ENCODE results near the gene IL36B. TPM values are rescaled to one million over a fixed set of nuclear protein-coding genes. Genes with fewer than 3 reads are reported as not detected.

The IL36B gene
- total and polyA plus RNA-seq, 2 donors: 0.11 TPM; not detected in 1

DNA sequence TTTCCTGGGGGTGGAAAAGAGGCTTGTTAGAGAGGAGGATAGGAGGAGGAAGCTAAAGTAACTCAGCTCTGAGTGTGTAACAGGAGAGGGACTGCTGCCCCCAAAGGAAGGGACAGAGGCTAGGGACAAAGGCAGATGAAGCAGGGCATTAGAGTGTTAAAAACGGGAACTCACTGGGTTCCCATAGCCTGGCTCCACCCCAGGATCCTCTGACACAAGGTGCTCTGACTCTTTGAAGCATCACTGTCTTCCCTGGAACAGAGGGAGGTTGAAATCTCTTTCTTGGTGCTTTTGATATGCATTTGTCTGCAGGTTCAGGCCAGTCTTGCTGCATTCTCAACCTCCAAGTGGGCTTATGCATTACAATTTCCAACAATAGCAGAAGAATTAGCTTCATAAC, 24.6 kb downstream of the IL36B start:
- no peaks in the 10 kb centered on the region for H3K4me1 ChIP-seq (ENCODE audit: control insufficient read depth in 2 of 2, insufficient read depth in 2 of 2, low read length in 2 of 2)
- no peaks in the 10 kb centered on the region for H3K36me3 ChIP-seq (ENCODE audit: control insufficient read depth in 2 of 2, insufficient read depth in 2 of 2, low read length in 1 of 2)
- DNase-seq (ENCODE audit: low read depth in 6 of 9, low spot score in 9 of 9): no peak
- no peak overlapping the region for H3K4me3 ChIP-seq (ENCODE audit: low read length in 2 of 2)
- H3K9me3 ChIP-seq (ENCODE audit: control insufficient read depth in 2 of 2, insufficient read depth in 1 of 2, low read length in 1 of 2): no peaks in the 10 kb centered on the region
- H3K27me3 ChIP-seq (ENCODE audit: control insufficient read depth in 2 of 2, insufficient read depth in 1 of 2, low read length in 1 of 2): peaks cover 0 to 15% of the 10 kb centered on the region in 2 donors
- 10% methylated on average over 1 of the region's 1 CpG for WGBS
- no peak overlapping the region for H3K27ac ChIP-seq (ENCODE audit: low read depth in 1 of 2, low read length in 1 of 2)

DNA sequence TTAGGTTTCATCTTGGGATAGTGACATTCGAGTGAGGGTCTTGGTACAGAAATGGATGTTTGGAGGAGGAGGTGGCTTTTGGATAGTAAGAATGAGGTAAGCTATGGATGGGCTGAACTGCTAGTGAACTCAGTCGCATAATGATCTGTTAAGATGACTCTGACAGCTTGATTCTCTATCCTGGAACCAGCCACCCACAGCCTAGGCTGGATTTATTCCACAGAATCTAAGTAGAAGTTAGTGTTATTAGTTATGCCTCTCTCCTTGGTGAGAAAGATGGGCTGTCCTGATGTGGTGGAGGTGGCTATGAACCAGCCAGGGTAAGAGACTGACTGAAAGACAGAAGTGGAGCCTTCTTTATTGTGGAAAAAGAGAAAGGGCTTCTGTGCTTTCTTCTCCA, 25.0 kb downstream of the IL36B start:
- WGBS: 97% methylated on average over 2 of the region's 2 CpGs
- no peaks in the 10 kb centered on the region for H3K9me3 ChIP-seq (ENCODE audit: control insufficient read depth in 2 of 2, insufficient read depth in 1 of 2, low read length in 1 of 2)
- H3K27me3 ChIP-seq (ENCODE audit: control insufficient read depth in 2 of 2, insufficient read depth in 1 of 2, low read length in 1 of 2): peaks cover 0 to 15% of the 10 kb centered on the region in 2 donors
- DNase-seq (ENCODE audit: low read depth in 6 of 9, low spot score in 9 of 9): no peak
- H3K4me3 ChIP-seq (ENCODE audit: low read length in 2 of 2): no peak overlapping the region
- no peaks in the 10 kb centered on the region for H3K4me1 ChIP-seq (ENCODE audit: control insufficient read depth in 2 of 2, insufficient read depth in 2 of 2, low read length in 2 of 2)
- H3K27ac ChIP-seq (ENCODE audit: low read depth in 1 of 2, low read length in 1 of 2): no peak overlapping the region
- no peaks in the 10 kb centered on the region for H3K36me3 ChIP-seq (ENCODE audit: control insufficient read depth in 2 of 2, insufficient read depth in 2 of 2, low read length in 1 of 2)

DNA sequence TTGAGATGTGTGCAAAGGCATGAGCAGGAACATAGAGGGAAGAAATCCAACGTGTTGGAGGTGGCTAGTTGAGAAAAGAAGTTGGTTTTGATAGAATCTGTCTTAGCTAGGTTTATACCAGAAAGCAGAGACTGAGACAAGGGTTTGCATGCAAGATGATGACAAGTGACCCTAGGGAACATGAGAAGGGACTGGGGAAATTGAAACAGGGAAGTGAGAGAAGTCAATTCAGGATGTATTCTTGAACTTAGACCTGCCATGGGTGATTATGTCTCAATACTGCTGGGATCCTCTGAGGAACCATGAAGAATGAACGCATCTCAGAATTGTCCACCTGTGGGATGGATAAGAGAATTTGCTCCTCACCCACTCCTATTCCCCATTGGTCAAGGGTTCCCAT, 26.9 kb downstream of the IL36B start:
- Histone ChIP-seq H3K36me3 (ENCODE audit: control insufficient read depth in 2 of 2, insufficient read depth in 2 of 2, low read length in 1 of 2) (no peaks in the 10 kb centered on the region), H3K9me3 (ENCODE audit: control insufficient read depth in 2 of 2, insufficient read depth in 1 of 2, low read length in 1 of 2) (no peaks in the 10 kb centered on the region), H3K27ac (ENCODE audit: low read depth in 1 of 2, low read length in 1 of 2) (no peak overlapping the region), H3K4me3 (ENCODE audit: low read length in 2 of 2) (no peak overlapping the region), H3K4me1 (ENCODE audit: control insufficient read depth in 2 of 2, insufficient read depth in 2 of 2, low read length in 2 of 2) (no peaks in the 10 kb centered on the region), H3K27me3 (ENCODE audit: control insufficient read depth in 2 of 2, insufficient read depth in 1 of 2, low read length in 1 of 2) (peaks cover 0 to 13% of the 10 kb centered on the region in 2 donors)
- DNase-seq (ENCODE audit: low read depth in 6 of 9, low spot score in 9 of 9): no peak
- WGBS: 77% methylated on average over 2 of the region's 2 CpGs

DNA sequence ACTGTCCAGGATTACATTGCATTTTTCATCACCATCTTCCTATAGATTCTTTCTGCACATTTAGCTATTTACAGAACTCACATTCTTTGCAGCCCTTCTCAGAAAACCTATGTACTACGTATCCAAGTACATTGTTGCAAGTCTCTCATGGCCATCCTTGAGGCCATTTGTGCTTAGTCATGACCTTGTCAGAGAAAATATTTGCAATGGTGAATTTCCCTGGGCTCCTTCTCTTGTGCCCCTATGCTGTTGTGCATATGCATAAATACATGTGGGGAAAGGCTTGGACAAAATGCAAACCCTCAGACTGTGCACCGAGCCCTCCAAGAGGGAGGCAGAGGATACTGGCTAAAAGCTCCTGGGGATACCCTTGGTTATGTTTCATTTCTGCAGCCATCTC, 27.9 kb downstream of the IL36B start:
- Histone ChIP-seq H3K27ac (ENCODE audit: low read depth in 1 of 2, low read length in 1 of 2) (no peak overlapping the region), H3K9me3 (ENCODE audit: control insufficient read depth in 2 of 2, insufficient read depth in 1 of 2, low read length in 1 of 2) (no peaks in the 10 kb centered on the region), H3K4me1 (ENCODE audit: control insufficient read depth in 2 of 2, insufficient read depth in 2 of 2, low read length in 2 of 2) (no peaks in the 10 kb centered on the region), H3K27me3 (ENCODE audit: control insufficient read depth in 2 of 2, insufficient read depth in 1 of 2, low read length in 1 of 2) (peaks cover 0 to 12% of the 10 kb centered on the region in 2 donors), H3K36me3 (ENCODE audit: control insufficient read depth in 2 of 2, insufficient read depth in 2 of 2, low read length in 1 of 2) (no peaks in the 10 kb centered on the region), H3K4me3 (ENCODE audit: low read length in 2 of 2) (no peak overlapping the region)
- WGBS: 94% methylated on average over 2 of the region's 2 CpGs
- DNase-seq (ENCODE audit: low read depth in 6 of 9, low spot score in 9 of 9): no peak

DNA sequence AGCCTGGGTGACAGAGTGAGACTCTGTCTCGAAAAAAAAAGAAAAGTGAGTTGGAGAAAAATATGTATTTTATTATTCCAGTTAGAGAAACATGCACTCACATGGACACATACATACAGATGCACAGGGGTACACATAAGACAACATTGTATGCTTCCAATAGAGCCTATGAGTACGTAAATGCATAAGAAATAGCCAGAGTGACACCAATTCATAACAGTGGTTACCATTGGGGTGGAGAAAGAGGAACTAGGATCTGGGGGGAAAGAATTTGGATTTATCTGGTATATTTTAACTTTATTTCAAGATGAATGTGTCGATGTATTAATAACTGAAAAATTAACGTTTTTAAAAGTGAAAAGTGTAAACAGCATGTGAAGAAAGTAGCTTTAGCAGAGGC, 31.4 kb downstream of the IL36B start:
- Histone ChIP-seq H3K27me3 (ENCODE audit: control insufficient read depth in 2 of 2, insufficient read depth in 1 of 2, low read length in 1 of 2) (no peaks in the 10 kb centered on the region), H3K9me3 (ENCODE audit: control insufficient read depth in 2 of 2, insufficient read depth in 1 of 2, low read length in 1 of 2) (no peaks in the 10 kb centered on the region), H3K4me1 (ENCODE audit: control insufficient read depth in 2 of 2, insufficient read depth in 2 of 2, low read length in 2 of 2) (no peaks in the 10 kb centered on the region), H3K27ac (ENCODE audit: low read depth in 1 of 2, low read length in 1 of 2) (no peak overlapping the region), H3K4me3 (ENCODE audit: low read length in 2 of 2) (no peak overlapping the region), H3K36me3 (ENCODE audit: control insufficient read depth in 2 of 2, insufficient read depth in 2 of 2, low read length in 1 of 2) (no peaks in the 10 kb centered on the region)
- 77% methylated on average over 4 of the region's 4 CpGs for WGBS
- no peak for DNase-seq (ENCODE audit: low read depth in 6 of 9, low spot score in 9 of 9)

DNA sequence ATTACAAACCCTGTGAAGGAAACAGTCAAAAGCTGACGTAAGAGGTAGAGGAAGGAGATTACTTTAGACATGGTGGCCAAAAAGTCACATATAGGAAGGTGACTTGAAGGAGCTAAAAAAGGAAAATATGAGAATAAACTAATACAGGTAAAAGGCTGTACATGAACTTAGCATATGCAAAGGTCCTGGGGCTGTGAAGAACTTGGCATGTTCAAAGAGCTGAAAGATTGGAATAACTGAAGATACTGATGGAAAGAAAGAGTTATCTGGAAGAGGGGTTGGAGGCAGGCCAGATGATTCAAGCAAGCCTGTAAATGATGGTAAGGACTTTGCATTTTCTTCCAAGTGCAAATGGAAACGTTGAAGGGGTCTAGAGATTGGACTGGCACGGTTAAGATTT, 34.2 kb downstream of the IL36B start:
- H3K4me1 ChIP-seq (ENCODE audit: control insufficient read depth in 2 of 2, insufficient read depth in 2 of 2, low read length in 2 of 2): peaks cover 0 to 4% of the 10 kb centered on the region in 2 donors
- no peak overlapping the region for H3K4me3 ChIP-seq (ENCODE audit: low read length in 2 of 2)
- no peaks in the 10 kb centered on the region for H3K27me3 ChIP-seq (ENCODE audit: control insufficient read depth in 2 of 2, insufficient read depth in 1 of 2, low read length in 1 of 2)
- H3K36me3 ChIP-seq (ENCODE audit: control insufficient read depth in 2 of 2, insufficient read depth in 2 of 2, low read length in 1 of 2): no peaks in the 10 kb centered on the region
- H3K9me3 ChIP-seq (ENCODE audit: control insufficient read depth in 2 of 2, insufficient read depth in 1 of 2, low read length in 1 of 2): no peaks in the 10 kb centered on the region
- WGBS: 92% methylated on average over 3 of the region's 3 CpGs
- no peak for DNase-seq (ENCODE audit: low read depth in 6 of 9, low spot score in 9 of 9)
- H3K27ac ChIP-seq (ENCODE audit: low read depth in 1 of 2, low read length in 1 of 2): no peak overlapping the region

DNA sequence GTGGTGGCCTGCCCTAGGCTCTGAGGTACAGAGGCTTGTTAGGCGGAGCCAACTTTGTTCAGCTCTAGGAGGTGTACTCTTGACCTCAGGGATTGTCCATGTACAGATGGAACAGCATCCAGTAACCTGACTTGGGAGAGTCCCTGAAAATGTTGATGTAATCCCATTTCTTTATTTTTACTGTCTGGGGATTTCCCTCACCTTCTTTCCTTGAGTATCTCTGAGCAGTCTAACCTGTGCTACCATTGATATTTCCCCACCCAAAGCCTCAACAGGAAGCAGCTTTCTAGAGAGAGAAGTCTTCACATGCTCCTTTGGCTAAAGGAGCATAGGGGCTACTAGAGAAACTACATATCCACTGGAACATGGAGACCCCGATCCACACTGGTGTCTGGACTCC, 37.0 kb downstream of the IL36B start:
- peaks cover 0 to 4% of the 10 kb centered on the region in 2 donors for H3K4me1 ChIP-seq (ENCODE audit: control insufficient read depth in 2 of 2, insufficient read depth in 2 of 2, low read length in 2 of 2)
- 96% methylated on average over 2 of the region's 2 CpGs for WGBS

DNA sequence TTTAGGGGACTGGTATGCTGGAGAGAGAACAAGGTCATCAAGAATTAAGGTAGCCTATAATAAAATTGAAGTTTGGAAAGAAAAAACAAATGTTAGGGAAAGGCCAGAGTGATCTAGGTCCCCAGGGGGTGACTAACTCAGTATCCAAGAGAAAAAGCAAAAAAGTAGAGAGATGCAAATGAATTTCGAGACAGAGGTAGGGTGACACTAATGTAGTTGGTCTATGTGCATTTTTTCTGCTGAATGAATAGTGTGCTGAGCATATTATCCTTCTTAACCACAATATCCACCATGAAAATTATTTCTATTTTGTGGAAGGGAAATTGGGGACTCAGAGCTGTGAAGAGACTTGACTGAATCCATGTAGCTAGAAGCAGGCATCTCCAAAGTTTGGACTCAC, 37.6 kb downstream of the IL36B start:
- no peak for DNase-seq (ENCODE audit: low read depth in 6 of 9, low spot score in 9 of 9)
- Histone ChIP-seq H3K27ac (ENCODE audit: low read depth in 1 of 2, low read length in 1 of 2) (no peak overlapping the region), H3K36me3 (ENCODE audit: control insufficient read depth in 2 of 2, insufficient read depth in 2 of 2, low read length in 1 of 2) (no peaks in the 10 kb centered on the region), H3K9me3 (ENCODE audit: control insufficient read depth in 2 of 2, insufficient read depth in 1 of 2, low read length in 1 of 2) (no peaks in the 10 kb centered on the region), H3K27me3 (ENCODE audit: control insufficient read depth in 2 of 2, insufficient read depth in 1 of 2, low read length in 1 of 2) (no peaks in the 10 kb centered on the region), H3K4me1 (ENCODE audit: control insufficient read depth in 2 of 2, insufficient read depth in 2 of 2, low read length in 2 of 2) (peaks cover 2 to 4% of the 10 kb centered on the region in 2 donors), H3K4me3 (ENCODE audit: low read length in 2 of 2) (no peak overlapping the region)
- 95% methylated on average over 1 of the region's 1 CpG for WGBS

More for the DNA sequence above, 37.0 kb downstream of the IL36B start:
- Histone ChIP-seq H3K27ac (ENCODE audit: low read depth in 1 of 2, low read length in 1 of 2) (no peak overlapping the region), H3K9me3 (ENCODE audit: control insufficient read depth in 2 of 2, insufficient read depth in 1 of 2, low read length in 1 of 2) (no peaks in the 10 kb centered on the region), H3K36me3 (ENCODE audit: control insufficient read depth in 2 of 2, insufficient read depth in 2 of 2, low read length in 1 of 2) (no peaks in the 10 kb centered on the region), H3K27me3 (ENCODE audit: control insufficient read depth in 2 of 2, insufficient read depth in 1 of 2, low read length in 1 of 2) (no peaks in the 10 kb centered on the region), H3K4me3 (ENCODE audit: low read length in 2 of 2) (no peak overlapping the region)
- peak in 1 of 9 donors; percentile 17 for DNase-seq (ENCODE audit: low read depth in 6 of 9, low spot score in 9 of 9)

DNA sequence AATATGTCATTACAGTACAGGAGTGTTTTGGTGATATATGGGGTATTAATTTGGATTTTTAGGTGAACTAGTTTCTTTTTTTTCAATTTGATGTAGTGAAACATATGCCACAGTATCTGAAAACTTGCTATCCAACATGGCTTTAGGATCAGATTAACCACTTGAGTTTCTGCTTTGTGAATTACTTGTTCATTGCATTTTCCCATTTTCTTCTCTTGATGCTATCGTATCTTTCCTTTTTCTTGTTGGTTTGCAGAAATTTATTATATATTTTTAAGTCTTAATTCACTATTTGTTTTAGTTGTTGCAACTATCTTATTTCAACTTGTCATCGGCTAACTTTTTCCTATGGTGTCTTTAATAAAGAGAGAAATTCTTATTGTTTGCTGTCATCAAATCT, 38.6 kb downstream of the IL36B start:
- H3K9me3 ChIP-seq (ENCODE audit: control insufficient read depth in 2 of 2, insufficient read depth in 1 of 2, low read length in 1 of 2): no peaks in the 10 kb centered on the region
- no peak for DNase-seq (ENCODE audit: low read depth in 6 of 9, low spot score in 9 of 9)
- WGBS: 97% methylated on average over 2 of the region's 2 CpGs
- peaks cover 5 to 6% of the 10 kb centered on the region in 2 donors for H3K4me1 ChIP-seq (ENCODE audit: control insufficient read depth in 2 of 2, insufficient read depth in 2 of 2, low read length in 2 of 2)
- H3K27me3 ChIP-seq (ENCODE audit: control insufficient read depth in 2 of 2, insufficient read depth in 1 of 2, low read length in 1 of 2): no peaks in the 10 kb centered on the region
- no peak overlapping the region for H3K4me3 ChIP-seq (ENCODE audit: low read length in 2 of 2)
- H3K36me3 ChIP-seq (ENCODE audit: control insufficient read depth in 2 of 2, insufficient read depth in 2 of 2, low read length in 1 of 2): no peaks in the 10 kb centered on the region
- no peak overlapping the region for H3K27ac ChIP-seq (ENCODE audit: low read depth in 1 of 2, low read length in 1 of 2)

DNA sequence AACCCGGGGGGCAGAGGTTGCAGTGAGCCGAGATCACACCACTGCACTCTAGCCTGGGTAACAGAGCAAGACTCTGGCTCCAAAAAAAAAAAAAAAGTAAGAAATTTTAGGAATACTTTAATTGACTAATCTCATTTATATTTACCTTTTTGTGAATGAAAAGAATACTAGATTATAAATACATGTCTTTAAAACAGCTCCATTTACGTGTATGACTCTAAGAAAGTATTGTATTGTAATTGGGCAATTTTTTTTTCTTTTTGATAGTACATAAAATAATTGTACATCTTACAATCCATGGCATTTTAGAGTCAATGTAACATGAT, 39.4 kb downstream of the IL36B start:
- Histone ChIP-seq H3K27me3 (ENCODE audit: control insufficient read depth in 2 of 2, insufficient read depth in 1 of 2, low read length in 1 of 2) (no peaks in the 10 kb centered on the region), H3K4me3 (ENCODE audit: low read length in 2 of 2) (no peak overlapping the region), H3K9me3 (ENCODE audit: control insufficient read depth in 2 of 2, insufficient read depth in 1 of 2, low read length in 1 of 2) (no peaks in the 10 kb centered on the region), H3K27ac (ENCODE audit: low read depth in 1 of 2, low read length in 1 of 2) (no peak overlapping the region), H3K4me1 (ENCODE audit: control insufficient read depth in 2 of 2, insufficient read depth in 2 of 2, low read length in 2 of 2) (peaks cover 5 to 6% of the 10 kb centered on the region in 2 donors), H3K36me3 (ENCODE audit: control insufficient read depth in 2 of 2, insufficient read depth in 2 of 2, low read length in 1 of 2) (no peaks in the 10 kb centered on the region)
- no peak for DNase-seq (ENCODE audit: low read depth in 6 of 9, low spot score in 9 of 9)
- WGBS: 97% methylated on average over 3 of the region's 3 CpGs
